Spinal cord (tissue), 10 donors: Measurements from ENCODE around the gene MREG. TPM values are rescaled to one million over a fixed set of nuclear protein-coding genes. Genes with fewer than 3 reads are reported as not detected.
"Not testable (repeated sequence)": the region's sequence is repeated elsewhere in the genome, so short reads cannot be mapped to it uniquely, and the experiment has no call there.

Source experiments
- DNase-seq, 6 donors: peaks; one replicate each; pipeline versions ENCODE4 v3.0.0 to v3.0.0-alpha.2; 2013 to 2015; ENCODE audit warnings: low spot score in 6 of 6, low read depth in 4 of 6
- H3K27ac ChIP-seq: one replicate; pipeline ENCODE4 v1.5.1; 2013; ENCODE audit warnings: low read depth, low read length, control low read depth
- H3K27me3 ChIP-seq: one replicate; pipeline ENCODE4 v1.6.1; 2013; ENCODE audit warnings: low read length; ENCODE audit not compliant: control insufficient read depth, insufficient read depth
- H3K36me3 ChIP-seq: one replicate; pipeline ENCODE4 v1.6.1; 2013; ENCODE audit warnings: low read length; ENCODE audit not compliant: control insufficient read depth, insufficient read depth
- H3K4me1 ChIP-seq: one replicate; pipeline ENCODE4 v1.6.1; 2013; ENCODE audit warnings: low read length; ENCODE audit not compliant: control insufficient read depth, insufficient read depth
- H3K4me3 ChIP-seq: one replicate; pipeline ENCODE4 v1.5.1; 2013; ENCODE audit warnings: low read depth, low read length, control low read depth
- H3K9me3 ChIP-seq: one replicate; pipeline ENCODE4 v1.6.1; 2013; ENCODE audit warnings: low read length; ENCODE audit not compliant: control insufficient read depth, insufficient read depth
- WGBS: methylation state at CpG from one replicate; pipeline ENCODE4 v1.1.5; 2013; ENCODE audit warnings: missing lambda C conversion rate; ENCODE audit not compliant: insufficient coverage; 5-methylcytosine and 5-hydroxymethylcytosine counted together
- polyA plus RNA-seq, 2 donors: library from polyadenylated mRNA; unstranded; fragments of 120-200 nt; gene quantifications; one replicate each; pipeline ENCODE4 v1.2.1, GENCODE V29; 2013; ENCODE audit not compliant: insufficient read length in 2 of 2
- total RNA-seq, 2 donors: library from RNA; depleted of rRNA in 1 of 2; stranded (reverse); fragments of 120-200 nt in 1 of 2; fragments of >200 nt in 1 of 2; gene quantifications; one replicate each; pipeline versions ENCODE4 v1.2.3 to v1.2.4, GENCODE V29; 2013 to 2014
- donor health status: healthy.

Gene MREG
- total and polyA plus RNA-seq, 4 donors = 4.5 to 11.6 (median 6.7) TPM

GRCh38 chr2:216001216-216002100 is 11.9 kb downstream of the MREG start:
- Histone ChIP-seq H3K9me3 (no peaks in the 10 kb centered on the region), H3K27me3 (no peaks in the 10 kb centered on the region), H3K4me1 (peaks cover 4% of the 10 kb centered on the region), H3K4me3 (no peak overlapping the region), H3K36me3 (no peaks in the 10 kb centered on the region), H3K27ac (no peak overlapping the region)
- DNase-seq = no peak
- WGBS = 60% methylated on average over 5 of the region's 9 CpGs

DNA sequence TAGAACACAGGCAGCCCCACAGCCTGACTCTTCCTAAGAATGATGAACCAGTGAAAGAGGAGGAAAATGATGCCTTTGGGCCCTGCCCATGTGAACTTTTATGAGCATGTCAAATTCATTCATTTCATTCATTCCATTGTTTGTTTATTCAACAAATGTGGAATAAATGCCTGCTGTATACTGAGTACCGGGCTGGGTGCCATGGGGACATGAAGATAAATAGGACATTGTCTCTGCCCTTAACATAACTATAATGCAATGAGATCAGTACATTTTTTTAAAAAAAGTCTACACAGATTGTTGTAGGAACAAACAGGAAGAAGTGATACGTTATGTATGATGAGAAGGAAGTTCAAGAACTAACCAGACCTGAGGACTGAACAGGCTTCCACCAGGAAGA is 14.7 kb downstream of the MREG start:
- peaks cover 8% of the 10 kb centered on the region for H3K36me3 ChIP-seq
- H3K4me1 ChIP-seq = peaks cover 4% of the 10 kb centered on the region
- no peak overlapping the region for H3K27ac ChIP-seq
- DNase-seq = peak in 1 of 6 donors; percentile 30
- no peaks in the 10 kb centered on the region for H3K27me3 ChIP-seq
- no peak overlapping the region for H3K4me3 ChIP-seq
- WGBS = 50% methylated on average over 1 of the region's 2 CpGs
- H3K9me3 ChIP-seq = no peaks in the 10 kb centered on the region

DNA sequence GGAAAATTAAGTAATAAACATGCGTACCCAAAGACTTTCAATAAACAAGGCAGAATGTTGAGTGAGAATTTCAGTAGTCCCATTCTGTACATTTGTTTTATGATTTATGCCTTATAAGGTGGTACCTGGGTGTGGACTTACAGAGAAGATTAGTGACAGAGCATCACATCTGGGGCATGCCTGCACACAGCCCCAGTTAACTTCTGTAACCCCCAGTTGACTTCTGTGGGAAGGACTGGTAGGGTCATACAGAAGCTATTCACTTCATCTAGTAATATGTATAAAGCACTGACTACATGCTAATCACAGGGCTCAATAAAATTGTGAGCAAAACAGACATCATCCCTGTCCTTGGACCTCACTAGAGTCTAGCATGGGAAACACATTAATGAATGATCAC is 16.1 kb downstream of the MREG start:
- peaks cover 8% of the 10 kb centered on the region for H3K36me3 ChIP-seq
- no peak for DNase-seq
- no CpG with 5 or more reads among the region's 1 CpG for WGBS
- peaks cover under 1% of the 10 kb centered on the region for H3K4me1 ChIP-seq
- no peak overlapping the region for H3K4me3 ChIP-seq
- no peaks in the 10 kb centered on the region for H3K9me3 ChIP-seq
- no peak overlapping the region for H3K27ac ChIP-seq
- no peaks in the 10 kb centered on the region for H3K27me3 ChIP-seq

DNA sequence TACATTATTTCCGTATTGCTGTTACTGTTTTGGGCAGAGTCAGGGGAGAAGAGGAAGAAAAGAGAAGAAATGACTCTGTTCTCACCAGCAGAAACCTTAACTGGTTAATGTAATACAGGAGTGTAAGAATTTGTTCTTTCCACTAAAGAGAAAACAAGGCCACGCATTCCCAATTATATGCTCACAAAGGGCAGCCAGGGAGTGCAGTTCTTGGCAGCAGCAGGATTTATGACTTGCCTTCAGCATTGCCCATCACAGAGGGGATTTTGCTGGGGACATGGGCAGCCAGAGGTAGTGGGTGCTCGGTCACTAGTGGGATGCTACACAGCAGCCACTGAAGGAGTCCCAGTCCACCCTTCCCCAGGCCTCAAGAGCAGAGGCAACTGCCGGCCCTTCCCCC is 18.4 kb downstream of the MREG start:
- Histone ChIP-seq H3K36me3 (peaks cover 8% of the 10 kb centered on the region), H3K9me3 (peaks cover 1% of the 10 kb centered on the region), H3K4me1 (no peaks in the 10 kb centered on the region), H3K27ac (no peak overlapping the region), H3K27me3 (no peaks in the 10 kb centered on the region), H3K4me3 (no peak overlapping the region)
- no CpG with 5 or more reads among the region's 4 CpGs for WGBS
- no peak for DNase-seq

DNA sequence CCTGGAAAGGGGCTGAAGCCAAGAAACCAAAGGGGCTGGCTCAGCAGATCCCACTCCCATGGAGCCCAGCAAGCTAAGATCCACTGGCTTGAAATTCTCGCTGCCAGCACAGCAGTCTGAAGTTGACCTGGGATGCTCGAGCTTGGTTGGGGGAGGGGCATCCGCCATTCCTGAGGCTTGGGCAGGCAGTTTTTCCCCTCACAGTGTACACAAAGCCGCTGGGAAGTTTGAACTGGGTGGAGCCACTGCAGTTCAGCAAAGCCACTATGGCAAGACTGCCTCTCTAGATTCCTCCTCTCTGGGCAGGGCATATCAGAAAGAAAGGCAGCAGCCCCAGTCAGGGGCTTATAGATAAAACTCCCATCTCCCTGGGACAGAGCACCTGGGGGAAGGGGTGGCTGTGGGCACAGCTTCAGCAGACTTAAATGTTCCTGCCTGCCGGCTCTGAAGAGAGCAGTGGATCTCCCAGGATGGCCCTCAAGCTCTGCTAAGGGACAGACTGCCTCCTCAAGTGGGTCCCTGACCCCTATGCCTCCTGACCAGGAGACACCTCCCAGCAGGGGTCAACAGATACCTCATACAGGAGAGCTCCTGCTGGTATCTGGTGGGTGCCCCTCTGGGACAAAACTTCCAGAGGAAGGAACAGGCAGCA is 24.7 kb downstream of the MREG start:
- H3K4me3 ChIP-seq, H3K27ac ChIP-seq, H3K27me3 ChIP-seq, H3K36me3 ChIP-seq, H3K4me1 ChIP-seq, H3K9me3 ChIP-seq, DNase-seq: not testable (repeated sequence)
- WGBS = 71% methylated on average over 5 of the region's 5 CpGs

DNA sequence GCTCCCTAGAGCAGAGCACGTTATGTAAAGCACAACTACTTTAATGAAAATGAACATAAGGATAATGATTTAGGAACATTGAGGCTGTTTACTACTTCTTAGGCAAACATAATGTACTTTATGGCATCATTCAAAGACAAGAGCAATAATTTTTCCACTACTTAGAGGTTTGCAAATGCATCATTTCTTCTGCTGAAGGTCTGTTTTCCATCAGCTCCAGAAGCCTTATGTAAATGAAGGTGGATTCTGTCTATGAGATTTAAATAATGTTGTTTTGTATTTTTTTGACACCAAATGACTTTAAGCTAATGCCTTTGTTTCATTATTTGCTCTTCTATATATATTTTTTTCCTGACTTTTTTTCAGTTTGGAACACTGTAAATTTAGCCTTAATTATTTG is 28.1 kb downstream of the MREG start:
- no peak overlapping the region for H3K4me3 ChIP-seq
- no CpG with 5 or more reads among the region's 1 CpG for WGBS
- H3K9me3 ChIP-seq = no peaks in the 10 kb centered on the region
- H3K4me1 ChIP-seq = no peaks in the 10 kb centered on the region
- no peaks in the 10 kb centered on the region for H3K36me3 ChIP-seq
- no peaks in the 10 kb centered on the region for H3K27me3 ChIP-seq
- no peak for DNase-seq
- no peak overlapping the region for H3K27ac ChIP-seq

GRCh38 chr2:215984661-215985060 is 28.7 kb downstream of the MREG start:
- WGBS = 100% methylated on average over 2 of the region's 2 CpGs
- peak in 1 of 6 donors; percentile 59 for DNase-seq
- Histone ChIP-seq H3K27ac (no peak overlapping the region), H3K27me3 (no peaks in the 10 kb centered on the region), H3K4me1 (no peaks in the 10 kb centered on the region), H3K4me3 (no peak overlapping the region), H3K9me3 (no peaks in the 10 kb centered on the region), H3K36me3 (no peaks in the 10 kb centered on the region)

DNA sequence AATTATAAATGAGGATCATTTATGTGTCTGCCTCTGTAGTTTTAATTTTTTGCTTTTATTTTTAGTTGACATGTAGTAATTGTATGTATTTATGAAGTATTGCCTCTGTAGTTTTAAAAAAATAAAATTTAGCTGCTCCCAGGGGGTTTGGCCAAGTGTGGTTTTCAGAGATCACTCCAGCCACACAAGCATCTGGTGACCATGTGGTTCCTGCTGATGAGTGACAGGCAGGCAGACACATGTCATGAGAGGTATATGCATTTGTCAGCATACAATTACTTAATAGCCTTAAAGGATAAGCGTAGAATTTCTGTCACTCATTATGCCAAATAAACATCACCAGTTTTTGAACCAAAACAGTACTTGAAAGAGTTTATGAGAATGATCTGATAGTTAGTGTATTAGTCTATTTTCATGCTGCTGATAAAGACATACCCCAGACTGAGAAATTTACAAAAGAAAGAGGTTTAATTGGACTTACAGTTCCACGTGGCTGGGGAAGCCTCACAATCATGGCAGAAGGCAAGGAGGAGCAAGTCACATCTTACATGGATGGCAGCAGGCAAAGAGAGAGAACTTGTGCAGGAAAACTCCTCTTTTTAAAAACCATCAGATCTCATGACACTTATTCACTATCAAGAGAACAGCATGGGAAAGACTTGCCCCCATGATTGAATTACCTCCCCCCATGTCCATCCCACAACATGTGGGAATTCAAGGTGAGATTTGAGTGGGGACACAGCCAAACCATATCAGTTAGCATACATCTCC is 29.6 kb downstream of the MREG start:
- Histone ChIP-seq H3K9me3 (no peaks in the 10 kb centered on the region), H3K27ac (no peak overlapping the region), H3K36me3 (no peaks in the 10 kb centered on the region), H3K4me1 (no peaks in the 10 kb centered on the region), H3K4me3 (no peak overlapping the region), H3K27me3 (no peaks in the 10 kb centered on the region)
- DNase-seq = no peak
- WGBS = no CpG with 5 or more reads among the region's 2 CpGs

DNA sequence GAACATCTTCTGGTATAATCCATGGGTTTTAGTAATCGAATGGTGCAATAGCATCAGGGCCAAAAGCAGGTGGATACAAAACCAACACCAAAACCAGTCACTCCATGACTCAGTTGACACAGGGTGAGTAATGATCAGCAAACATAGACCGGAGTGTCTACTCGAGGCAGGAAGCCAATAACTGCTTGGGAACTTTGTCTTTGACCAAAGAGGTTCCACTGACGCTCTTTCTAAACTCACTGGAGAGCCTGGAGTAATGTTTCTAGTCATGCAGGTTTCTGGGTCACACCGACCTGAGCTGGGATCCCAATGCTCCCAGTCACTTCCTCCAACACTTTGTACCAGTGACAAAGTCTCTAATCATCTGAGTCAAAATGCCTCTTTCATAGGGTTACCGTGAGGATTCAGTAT is 30.9 kb downstream of the MREG start:
- no peaks in the 10 kb centered on the region for H3K36me3 ChIP-seq
- DNase-seq = no peak
- H3K27me3 ChIP-seq = no peaks in the 10 kb centered on the region
- H3K4me3 ChIP-seq = no peak overlapping the region
- no peaks in the 10 kb centered on the region for H3K4me1 ChIP-seq
- WGBS = no CpG with 5 or more reads among the region's 6 CpGs
- H3K27ac ChIP-seq = no peak overlapping the region
- no peaks in the 10 kb centered on the region for H3K9me3 ChIP-seq
